ENCODE measurements around the gene MYH7.

Gene MYH7

DNA sequence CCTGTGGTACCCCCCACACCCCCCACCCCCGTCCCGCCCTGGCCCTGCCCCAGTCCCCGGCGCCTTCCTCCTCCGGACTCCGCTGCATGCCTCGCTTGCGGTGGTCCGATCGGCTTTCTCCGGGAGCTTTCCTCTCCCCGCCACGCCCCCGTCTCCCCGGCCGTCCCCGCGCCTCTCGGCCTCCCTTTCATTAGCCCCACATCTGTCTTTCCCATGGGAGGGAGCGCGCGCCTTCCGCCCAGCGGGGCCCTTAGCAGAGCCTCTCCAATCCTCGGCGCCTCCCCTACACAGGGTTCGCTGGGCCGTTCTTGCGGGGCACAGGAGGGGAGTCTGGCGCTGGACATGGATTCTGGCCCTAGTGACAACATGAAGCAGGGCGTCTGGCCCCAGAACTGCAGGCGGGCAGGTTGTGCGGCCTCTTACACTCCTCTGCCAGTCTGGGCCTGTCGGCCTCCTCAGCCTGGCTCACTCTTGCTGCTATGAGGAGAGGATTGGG lies 69.0 kb downstream of the MYH7 start:
- DNase-seq (ENCODE audit: low read depth), result peak; percentile 21
- no peak overlapping the region for H3K4me3 ChIP-seq (replicated peaks; ENCODE audit: low read depth, low read length)
- TF ChIP-seq, protein P1, sequence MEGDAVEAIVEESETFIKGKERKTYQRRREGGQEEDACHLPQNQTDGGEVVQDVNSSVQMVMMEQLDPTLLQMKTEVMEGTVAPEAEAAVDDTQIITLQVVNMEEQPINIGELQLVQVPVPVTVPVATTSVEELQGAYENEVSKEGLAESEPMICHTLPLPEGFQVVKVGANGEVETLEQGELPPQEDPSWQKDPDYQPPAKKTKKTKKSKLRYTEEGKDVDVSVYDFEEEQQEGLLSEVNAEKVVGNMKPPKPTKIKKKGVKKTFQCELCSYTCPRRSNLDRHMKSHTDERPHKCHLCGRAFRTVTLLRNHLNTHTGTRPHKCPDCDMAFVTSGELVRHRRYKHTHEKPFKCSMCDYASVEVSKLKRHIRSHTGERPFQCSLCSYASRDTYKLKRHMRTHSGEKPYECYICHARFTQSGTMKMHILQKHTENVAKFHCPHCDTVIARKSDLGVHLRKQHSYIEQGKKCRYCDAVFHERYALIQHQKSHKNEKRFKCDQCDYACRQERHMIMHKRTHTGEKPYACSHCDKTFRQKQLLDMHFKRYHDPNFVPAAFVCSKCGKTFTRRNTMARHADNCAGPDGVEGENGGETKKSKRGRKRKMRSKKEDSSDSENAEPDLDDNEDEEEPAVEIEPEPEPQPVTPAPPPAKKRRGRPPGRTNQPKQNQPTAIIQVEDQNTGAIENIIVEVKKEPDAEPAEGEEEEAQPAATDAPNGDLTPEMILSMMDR (IDR thresholded peaks at IDR 0.05; ENCODE audit: low read length, missing control alignments), result no peak

DNA sequence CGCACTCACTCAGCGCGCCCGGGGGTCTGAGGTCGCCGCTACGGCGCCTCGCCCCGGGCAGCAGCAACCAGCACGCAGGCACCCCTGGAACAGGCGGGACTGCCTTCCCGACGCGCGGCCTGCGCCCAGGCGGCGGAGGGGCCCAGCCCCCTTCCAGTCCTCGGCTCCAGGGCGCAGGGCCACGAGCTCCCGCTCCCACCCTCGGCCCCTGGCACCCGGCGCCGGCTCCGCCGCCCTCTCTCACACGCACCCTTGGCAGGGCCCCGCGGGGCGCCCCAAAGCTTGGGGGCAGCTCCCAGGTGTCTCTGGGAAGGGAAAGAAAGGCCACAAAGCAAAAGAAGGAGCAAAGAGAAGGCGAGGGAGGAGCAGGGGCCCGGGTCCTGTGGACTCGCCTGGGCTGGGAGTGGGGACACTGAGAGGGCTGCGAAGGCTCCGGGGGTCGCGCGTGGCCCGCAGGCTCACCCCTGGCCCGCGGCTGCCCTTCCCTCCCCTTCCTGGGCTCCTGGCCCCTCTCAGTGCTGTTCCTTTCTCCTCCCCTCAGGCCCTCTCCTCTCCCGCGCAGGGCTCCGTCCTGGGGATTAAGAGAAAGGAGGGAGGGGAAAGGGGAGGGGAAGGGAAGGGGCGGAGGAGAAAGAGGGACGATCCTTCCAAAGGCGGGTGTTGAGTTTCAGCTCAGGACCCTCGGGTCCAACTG lies 69.6 kb downstream of the MYH7 start:
- TF ChIP-seq, protein P1 (IDR thresholded peaks at IDR 0.05; ENCODE audit: low read length, missing control alignments), result no peak
- H3K4me3 ChIP-seq (replicated peaks; ENCODE audit: low read depth, low read length), result peak overlapping the region; percentile 27
- peak; percentile 32 for DNase-seq (ENCODE audit: low read depth)

DNA sequence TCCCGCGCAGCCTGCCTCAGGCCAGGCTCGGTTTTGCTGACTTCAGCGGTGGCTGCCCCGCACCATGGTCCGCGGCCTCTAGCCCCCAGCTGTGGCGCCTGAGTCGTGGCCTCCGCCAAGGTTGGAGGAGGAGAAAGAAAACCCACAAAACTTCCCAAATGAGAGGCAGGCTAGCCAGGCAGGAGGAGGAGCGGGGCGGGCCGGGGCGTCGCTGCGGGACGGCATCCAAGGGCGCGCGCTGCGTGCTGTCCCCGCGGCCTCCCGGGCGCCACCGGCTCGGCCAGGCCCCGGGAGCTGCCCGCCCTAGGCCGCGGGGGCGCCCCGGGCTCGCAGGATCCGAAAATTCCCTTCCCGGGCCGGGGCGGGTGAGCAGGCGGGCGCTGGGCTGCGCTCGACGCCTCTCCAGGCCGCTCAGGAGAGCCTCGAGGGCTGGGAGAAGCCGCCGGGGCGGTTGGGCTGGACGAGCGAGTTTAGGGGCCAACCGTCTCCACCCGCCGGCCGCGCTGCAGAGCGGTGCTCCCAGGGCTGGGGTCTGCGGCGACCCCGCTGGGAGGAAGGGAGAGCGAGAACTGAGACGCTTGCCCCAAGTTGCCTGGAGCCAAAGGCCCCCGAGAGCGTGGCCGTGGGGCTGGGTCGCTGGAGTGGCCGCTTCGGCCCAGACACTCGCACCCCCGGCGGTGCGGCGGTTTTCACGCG lies 70.3 kb downstream of the MYH7 start, which contains the start of gene EFS:
TSS of gene EFS (minus strand) at position 137 of the 696 bp plus-strand sequence. CDS start 147 bp downstream, outside the sequence.
- peak within 1 kb of the TSS; percentile 30 for H3K4me3 ChIP-seq (replicated peaks; ENCODE audit: low read depth, low read length)
- TF ChIP-seq, protein P1 (IDR thresholded peaks at IDR 0.05; ENCODE audit: low read length, missing control alignments), result no peak
- DNase-seq (ENCODE audit: low read depth), result no peak

DNA sequence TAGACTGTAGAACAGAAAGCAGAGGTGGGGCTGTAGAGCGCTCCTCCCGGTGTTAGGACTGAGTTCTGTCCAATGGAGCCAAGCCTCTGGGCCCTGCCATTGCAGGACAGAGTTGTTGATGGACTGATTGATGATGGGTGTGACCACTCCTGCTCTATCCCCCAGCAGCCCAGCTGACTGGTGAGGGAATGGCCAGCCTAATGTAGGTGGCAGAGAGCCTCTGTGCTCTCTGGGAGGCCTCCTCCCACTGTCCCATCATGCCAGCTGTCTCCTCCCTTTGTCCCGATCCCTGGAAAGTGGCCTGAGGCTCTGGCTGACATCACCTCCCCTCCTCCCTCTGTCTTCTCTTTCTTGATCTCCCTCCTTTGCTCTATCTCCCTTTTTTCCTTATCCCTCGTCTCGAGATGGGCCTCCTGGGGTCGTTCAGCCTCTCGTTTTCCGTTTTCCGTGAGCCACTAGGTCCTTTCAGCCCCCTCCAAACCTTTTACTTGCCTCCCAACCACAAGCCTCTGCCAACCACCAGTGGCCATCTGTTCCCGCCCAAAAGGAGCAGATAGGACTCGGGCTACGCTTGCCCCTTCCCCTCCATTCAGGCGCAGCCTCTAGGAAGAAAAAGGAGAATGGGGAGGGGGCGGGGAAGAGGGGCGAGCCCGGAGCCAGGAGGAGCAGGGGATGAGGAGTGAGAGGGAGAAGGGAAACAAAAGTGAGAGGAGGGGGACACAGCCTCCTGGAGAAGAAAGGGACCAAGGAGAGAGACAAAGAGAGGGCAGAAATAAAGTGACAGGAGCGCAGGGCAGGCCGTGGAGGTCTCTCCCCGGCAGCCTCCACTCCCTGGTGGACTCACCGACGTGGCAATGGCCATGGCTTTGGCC lies 71.1 kb downstream of the MYH7 start:
- no peak for DNase-seq (ENCODE audit: low read depth)
- TF ChIP-seq, protein P1 (IDR thresholded peaks at IDR 0.05; ENCODE audit: low read length, missing control alignments), result no peak
- H3K4me3 ChIP-seq (replicated peaks; ENCODE audit: low read depth, low read length), result peak overlapping the region; percentile 30
